ENCODE measurements around the gene FAM13A.

DNA sequence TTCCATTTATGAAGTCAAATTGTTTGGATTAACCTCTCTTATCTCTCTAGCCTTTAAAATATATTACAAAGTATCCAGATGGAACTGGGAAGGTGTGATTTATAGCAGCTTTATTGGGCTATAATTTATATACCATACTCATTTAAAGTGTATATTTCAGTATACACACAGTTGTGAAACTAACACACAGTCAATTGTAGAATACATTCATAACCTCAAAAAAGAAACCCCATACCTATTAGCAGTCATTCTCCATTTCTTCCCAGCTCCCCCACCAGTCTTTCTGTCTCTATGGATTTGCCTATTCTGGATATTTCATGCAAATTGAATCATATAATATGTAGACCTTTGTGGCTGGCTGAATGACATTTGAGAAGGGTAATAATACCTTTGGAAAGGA is 351.8 kb downstream of the FAM13A start:
- TF ChIP-seq, protein P1, sequence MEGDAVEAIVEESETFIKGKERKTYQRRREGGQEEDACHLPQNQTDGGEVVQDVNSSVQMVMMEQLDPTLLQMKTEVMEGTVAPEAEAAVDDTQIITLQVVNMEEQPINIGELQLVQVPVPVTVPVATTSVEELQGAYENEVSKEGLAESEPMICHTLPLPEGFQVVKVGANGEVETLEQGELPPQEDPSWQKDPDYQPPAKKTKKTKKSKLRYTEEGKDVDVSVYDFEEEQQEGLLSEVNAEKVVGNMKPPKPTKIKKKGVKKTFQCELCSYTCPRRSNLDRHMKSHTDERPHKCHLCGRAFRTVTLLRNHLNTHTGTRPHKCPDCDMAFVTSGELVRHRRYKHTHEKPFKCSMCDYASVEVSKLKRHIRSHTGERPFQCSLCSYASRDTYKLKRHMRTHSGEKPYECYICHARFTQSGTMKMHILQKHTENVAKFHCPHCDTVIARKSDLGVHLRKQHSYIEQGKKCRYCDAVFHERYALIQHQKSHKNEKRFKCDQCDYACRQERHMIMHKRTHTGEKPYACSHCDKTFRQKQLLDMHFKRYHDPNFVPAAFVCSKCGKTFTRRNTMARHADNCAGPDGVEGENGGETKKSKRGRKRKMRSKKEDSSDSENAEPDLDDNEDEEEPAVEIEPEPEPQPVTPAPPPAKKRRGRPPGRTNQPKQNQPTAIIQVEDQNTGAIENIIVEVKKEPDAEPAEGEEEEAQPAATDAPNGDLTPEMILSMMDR (IDR thresholded peaks at IDR 0.05; ENCODE audit: low read length), result no peak
- TF ChIP-seq EZH2 (optimal IDR thresholded peaks at IDR 0.05; ENCODE audit: low read depth, low read length) (no peak), EZH2phosphoT487 (IDR thresholded peaks at IDR 0.05; ENCODE audit: low read length) (no peak)

Measured in MM.1S (cell line).